ENCODE measurements around the gene ICE1.
"Not testable (repeated sequence)": the region's sequence is repeated elsewhere in the genome, so short reads cannot be mapped to it uniquely, and the experiment has no call there.

The ICE1 gene

GRCh38 chr5:5421961-5422818 lies at the start of gene ICE1:
TSS of gene ICE1 (plus strand) at chr5:5422677. CDS start at chr5:5422916, 239 bp downstream.
- in situ Hi-C loops (cut with HindIII; ENCODE audit: low sequenced_read_pairs) = loop anchor here (5.0 kb wide), 1 partner anchor 550 kb away; no protein-coding TSS in a partner anchor

GRCh38 chr5:5372930-5373329 lies 49.5 kb upstream of the ICE1 start:
- in situ Hi-C loops (cut with HindIII; ENCODE audit: low sequenced_read_pairs) = no loop called here

- in situ Hi-C loops (cut with HindIII; ENCODE audit: low sequenced_read_pairs) = no loop called here
These were observed 49.0 kb upstream of the ICE1 start for GRCh38 chr5:5373351-5373989.

GRCh38 chr5:5374009-5374715 lies 48.3 kb upstream of the ICE1 start:
- in situ Hi-C loops (cut with HindIII; ENCODE audit: low sequenced_read_pairs) = no loop called here

GRCh38 chr5:5377780-5378179 lies 44.7 kb upstream of the ICE1 start:
- in situ Hi-C loops (cut with HindIII; ENCODE audit: low sequenced_read_pairs) = no loop called here

GRCh38 chr5:5378531-5378930 lies 43.9 kb upstream of the ICE1 start:
- in situ Hi-C loops (cut with HindIII; ENCODE audit: low sequenced_read_pairs) = no loop called here

GRCh38 chr5:5380298-5380697 lies 42.2 kb upstream of the ICE1 start:
- in situ Hi-C loops (cut with HindIII; ENCODE audit: low sequenced_read_pairs) = no loop called here

GRCh38 chr5:5381310-5381913 lies 41.1 kb upstream of the ICE1 start:
- in situ Hi-C loops (cut with HindIII; ENCODE audit: low sequenced_read_pairs) = no loop called here

GRCh38 chr5:5383461-5383860 lies 39.0 kb upstream of the ICE1 start:
- in situ Hi-C loops (cut with HindIII; ENCODE audit: low sequenced_read_pairs) = no loop called here

GRCh38 chr5:5384660-5385330 lies 37.7 kb upstream of the ICE1 start:
- in situ Hi-C loops (cut with HindIII; ENCODE audit: low sequenced_read_pairs) = no loop called here

GRCh38 chr5:5385331-5385662 lies 37.2 kb upstream of the ICE1 start:
- in situ Hi-C loops (cut with HindIII; ENCODE audit: low sequenced_read_pairs) = no loop called here

GRCh38 chr5:5386329-5386728 lies 36.1 kb upstream of the ICE1 start:
- in situ Hi-C loops (cut with HindIII; ENCODE audit: low sequenced_read_pairs) = no loop called here

- in situ Hi-C loops (cut with HindIII; ENCODE audit: low sequenced_read_pairs) = no loop called here
These were observed 35.3 kb upstream of the ICE1 start for GRCh38 chr5:5387192-5387591.

- in situ Hi-C loops (cut with HindIII; ENCODE audit: low sequenced_read_pairs) = no loop called here
These were observed 34.7 kb upstream of the ICE1 start for GRCh38 chr5:5387777-5388176.

- in situ Hi-C loops (cut with HindIII; ENCODE audit: low sequenced_read_pairs) = not testable (repeated sequence)
These were observed 32.2 kb upstream of the ICE1 start for GRCh38 chr5:5390121-5390869.

GRCh38 chr5:5392504-5392903 lies 30.0 kb upstream of the ICE1 start:
- in situ Hi-C loops (cut with HindIII; ENCODE audit: low sequenced_read_pairs) = not testable (repeated sequence)

- in situ Hi-C loops (cut with HindIII; ENCODE audit: low sequenced_read_pairs) = not testable (repeated sequence)
These were observed 28.0 kb upstream of the ICE1 start for GRCh38 chr5:5394384-5394986.

- in situ Hi-C loops (cut with HindIII; ENCODE audit: low sequenced_read_pairs) = not testable (repeated sequence)
These were observed 27.4 kb upstream of the ICE1 start for GRCh38 chr5:5395093-5395492.

GRCh38 chr5:5398071-5398470 lies 24.4 kb upstream of the ICE1 start:
- in situ Hi-C loops (cut with HindIII; ENCODE audit: low sequenced_read_pairs) = no loop called here

- in situ Hi-C loops (cut with HindIII; ENCODE audit: low sequenced_read_pairs) = no loop called here
These were observed 21.4 kb upstream of the ICE1 start for GRCh38 chr5:5401095-5401494.

Data from DLD1 (cell line).